Glutamatergic neuron (in vitro differentiated cells): ENCODE results near the gene TBX15. TPM values are rescaled to one million over a fixed set of nuclear protein-coding genes. Genes with fewer than 3 reads are reported as not detected.

ENCODE experiments used
- DNase-seq: peaks from one replicate; pipeline ENCODE4 v3.0.0; 2022
- H3K27ac Mint-ChIP-seq: one replicate; pipeline ENCODE4 v1.8.0; 2020; ENCODE audit warnings: mild to moderate bottlenecking, mixed read lengths, inconsistent platforms; ENCODE audit not compliant: unreplicated experiment
- H3K27me3 Mint-ChIP-seq: one replicate; pipeline ENCODE4 v1.8.0; 2020; ENCODE audit warnings: mild to moderate bottlenecking, moderate library complexity, mixed read lengths, inconsistent platforms; ENCODE audit not compliant: unreplicated experiment
- H3K36me3 Mint-ChIP-seq: one replicate; pipeline ENCODE4 v1.8.0; 2020; ENCODE audit warnings: mild to moderate bottlenecking, mixed read lengths, inconsistent platforms; ENCODE audit not compliant: unreplicated experiment
- H3K4me1 Mint-ChIP-seq: one replicate; pipeline ENCODE4 v1.8.0; 2020; ENCODE audit warnings: mild to moderate bottlenecking, low read depth, mixed read lengths, inconsistent platforms; ENCODE audit not compliant: unreplicated experiment
- H3K4me3 Mint-ChIP-seq: one replicate; pipeline ENCODE4 v1.8.0; 2020; ENCODE audit warnings: mild to moderate bottlenecking, mixed read lengths, inconsistent platforms; ENCODE audit not compliant: unreplicated experiment
- H3K9me3 Mint-ChIP-seq: one replicate; pipeline ENCODE4 v1.8.0; 2020; ENCODE audit warnings: mild to moderate bottlenecking, moderate library complexity, mixed read lengths, inconsistent platforms; ENCODE audit not compliant: unreplicated experiment
- CTCF ChIP-seq: fragments of 200-600 bp; sonication (generic); IDR thresholded peaks from one replicate; pipeline ENCODE4 v1.5.0; 2021; ENCODE audit not compliant: partially characterized antibody, unreplicated experiment
- total RNA-seq: library from RNA; stranded (reverse); fragmentation: NEBNext Ultra II Directional; extraction: Animal tissue kit (Norgen Biotek cat#: 25700); gene quantifications from one replicate; pipeline ENCODE4 v1.2.1, GENCODE V29; 2021; ENCODE audit not compliant: unreplicated experiment

TBX15 gene
- total RNA-seq, 1 donor from 2014 or later = 0.69 TPM

- H3K27ac Mint-ChIP-seq = no peak overlapping the region
- H3K4me3 Mint-ChIP-seq = no peak overlapping the region
- no peak for DNase-seq
- peaks cover 2% of the 10 kb centered on the region for H3K27me3 Mint-ChIP-seq
- no peak for TF ChIP-seq CTCF
- H3K9me3 Mint-ChIP-seq = no peaks in the 10 kb centered on the region
- H3K4me1 Mint-ChIP-seq = no peaks in the 10 kb centered on the region
- peaks cover 5% of the 10 kb centered on the region for H3K36me3 Mint-ChIP-seq
Measured at GRCh38 chr1:118863688-118864087, 124.5 kb downstream of the TBX15 start.

- Mint-ChIP-seq H3K4me1 (no peaks in the 10 kb centered on the region), H3K4me3 (no peak overlapping the region), H3K9me3 (no peaks in the 10 kb centered on the region), H3K27me3 (peaks cover 2% of the 10 kb centered on the region), H3K36me3 (peaks cover 5% of the 10 kb centered on the region), H3K27ac (no peak overlapping the region)
- no peak for TF ChIP-seq CTCF
- DNase-seq = no peak
Measured at GRCh38 chr1:118862755-118863154, 125.4 kb downstream of the TBX15 start.

GRCh38 chr1:118861216-118861615 lies 126.9 kb downstream of the TBX15 start:
- TF ChIP-seq CTCF = no peak
- Mint-ChIP-seq H3K9me3 (no peaks in the 10 kb centered on the region), H3K27me3 (peaks cover 2% of the 10 kb centered on the region), H3K4me3 (no peak overlapping the region), H3K36me3 (peaks cover 5% of the 10 kb centered on the region), H3K27ac (no peak overlapping the region), H3K4me1 (no peaks in the 10 kb centered on the region)
- DNase-seq = no peak

- Mint-ChIP-seq H3K27ac (no peak overlapping the region), H3K4me1 (no peaks in the 10 kb centered on the region), H3K9me3 (no peaks in the 10 kb centered on the region), H3K4me3 (no peak overlapping the region), H3K36me3 (peaks cover under 1% of the 10 kb centered on the region), H3K27me3 (peaks cover 2% of the 10 kb centered on the region)
- no peak for DNase-seq
- no peak for TF ChIP-seq CTCF
Measured at GRCh38 chr1:118859999-118860398, 128.1 kb downstream of the TBX15 start.

GRCh38 chr1:118846443-118846842 lies 141.7 kb downstream of the TBX15 start:
- Mint-ChIP-seq H3K27me3 (peaks cover 7% of the 10 kb centered on the region), H3K4me3 (no peak overlapping the region), H3K9me3 (peaks cover 4% of the 10 kb centered on the region), H3K4me1 (peaks cover 8% of the 10 kb centered on the region), H3K27ac (no peak overlapping the region), H3K36me3 (no peaks in the 10 kb centered on the region)
- no peak for TF ChIP-seq CTCF
- DNase-seq = no peak
